K562 (cell line): ENCODE data around the gene CPHXL2. TPM values are rescaled to one million over a fixed set of nuclear protein-coding genes. Genes with fewer than 3 reads are reported as not detected.

Experiments used
- CBFA2T2 ChIP-seq: fragments of 450-650 bp; conservative IDR thresholded peaks from 2 replicates; pipeline ENCODE4 v1.6.1; 2017; ENCODE audit warnings: mild to moderate bottlenecking
- GMEB1 ChIP-seq: fragments of 250-450 bp; sonication (Bioruptor Pico); IDR thresholded peaks from 2 replicates; pipeline ENCODE4 v1.4.0; 2020; ENCODE audit warnings: mild to moderate bottlenecking
- IFI16 ChIP-seq: fragments of 250-450 bp; sonication (Bioruptor Pico); IDR thresholded peaks from 2 replicates; pipeline ENCODE4 v2.1.2; 2022; ENCODE audit warnings: mild to moderate bottlenecking, inconsistent platforms
- JUNB ChIP-seq: fragments of 450-650 bp; formaldehyde crosslinking; conservative IDR thresholded peaks from 2 replicates; pipeline ENCODE4 v1.4.0; 2020; ENCODE audit warnings: mild to moderate bottlenecking
- MXI1 ChIP-seq: IDR thresholded peaks from 2 replicates; pipeline ENCODE4 v1.6.1; 2011; ENCODE audit warnings: low read depth, mild to moderate bottlenecking, improper control_type of control experiment, low read length
- POLR2A ChIP-seq: fragments of 450-650 bp; conservative IDR thresholded peaks from 2 replicates; pipeline ENCODE4 v1.6.1; 2016
- PPARD ChIP-seq: fragments of 250-450 bp; sonication (Bioruptor Pico); IDR thresholded peaks from 2 replicates; pipeline ENCODE4 v1.8.0; 2022; ENCODE audit warnings: inconsistent platforms, mild to moderate bottlenecking, moderate library complexity
- RFX7 ChIP-seq: fragments of 250-450 bp; sonication (Bioruptor Pico); IDR thresholded peaks from 2 replicates; pipeline ENCODE4 v1.5.1; 2021; ENCODE audit warnings: mild to moderate bottlenecking
- SAFB ChIP-seq: fragments of 200-400 bp; formaldehyde crosslinking; IDR thresholded peaks from 2 replicates; pipeline ENCODE4 v1.6.1; 2017; ENCODE audit warnings: low read depth, low read length, borderline replicate concordance
- SPI1 ChIP-seq: IDR thresholded peaks from 2 replicates; pipeline ENCODE4 v1.6.1; 2011; ENCODE audit warnings: low read depth, low read length, control low read depth, borderline replicate concordance
- SRSF3 ChIP-seq: fragments of 200-400 bp; formaldehyde crosslinking; IDR thresholded peaks from 2 replicates; pipeline ENCODE4 v1.6.1; 2016; ENCODE audit warnings: mild to moderate bottlenecking, low read length, moderate library complexity; ENCODE audit not compliant: insufficient read depth
- TEAD2 ChIP-seq: fragments of 450-650 bp; IDR thresholded peaks from 2 replicates; pipeline ENCODE4 v1.6.1; 2016; ENCODE audit warnings: missing genetic modification characterization, control low read depth, missing compliant biosample characterization
- UBTF ChIP-seq, 2 experiments: IDR thresholded peaks; 2 replicates each; pipeline ENCODE4 v1.6.1; 2012; ENCODE audit warnings: improper control_type of control experiment in 2 of 2, low read depth in 2 of 2, low read length in 2 of 2, borderline replicate concordance in 1 of 2
- WHSC1 ChIP-seq: IDR thresholded peaks from one replicate; pipeline ENCODE4 v1.6.1; 2012; ENCODE audit warnings: low read length, control low read depth, inconsistent platforms
- ZEB2 ChIP-seq: fragments of 450-650 bp; IDR thresholded peaks from 2 replicates; pipeline ENCODE4 v1.6.1; 2016
- ZKSCAN3 ChIP-seq: fragments of 250-450 bp; sonication (Bioruptor Pico); IDR thresholded peaks from 2 replicates; pipeline ENCODE4 v1.4.0; 2020
- ZNF146 ChIP-seq: IDR thresholded peaks from one replicate; pipeline ENCODE4 v1.6.1; 2018; ENCODE audit warnings: missing compliant biosample characterization; ENCODE audit not compliant: unreplicated experiment
- ZNF165 ChIP-seq: fragments of 250-450 bp; sonication (Bioruptor Pico); IDR thresholded peaks from 2 replicates; pipeline ENCODE4 v1.4.0; 2020; ENCODE audit warnings: borderline replicate concordance
- polyA plus RNA-seq, 8 experiments: library from polyadenylated mRNA; depleted of rRNA in 4 of 8; stranded (reverse) in 5 of 8; unstranded in 3 of 8; fragments of >200 nt; fragmentation: Nextera tagmentation in 2 of 8; fragmentation: Illumina TruSeq in 1 of 8; extraction: Ambion mirVana in 2 of 8; extraction: Trizol in 1 of 8; gene quantifications; 2 replicates each; pipeline versions ENCODE4 v1.2.1 to v1.2.3, GENCODE V29; 2011 to 2014; ENCODE audit warnings: inconsistent platforms in 1 of 8, missing spikeins in 1 of 8
- total RNA-seq, 7 experiments: library from RNA; depleted of rRNA in 6 of 7; stranded (reverse); fragments of >200 nt in 6 of 7; fragmentation: Illumina TruSeq in 2 of 7; extraction: Trizol in 2 of 7; gene quantifications; 2 replicates each; pipeline versions ENCODE4 v1.2.1 to v1.2.3, GENCODE V29; 2011 to 2021; ENCODE audit warnings: low replicate concordance in 1 of 7
- TF ChIP-seq, protein P1 (sequence below): sonication (generic); formaldehyde crosslinking; IDR thresholded peaks from 2 replicates; pipeline ENCODE4 v1.8.1; 2022; ENCODE audit warnings: missing genetic modification reagents

CPHXL2 gene
- total and polyA plus RNA-seq, 9 of the 15 experiments (the other 6 are each of a cell fraction or from before 2014, with no cell fraction given), result not detected

- TF ChIP-seq GMEB1 (CRISPR knock-in tag) (no peak), MXI1 (0 out of 2 replicates have a peak, but pooled peaks have one; percentile 10), SPI1 (no peak), TEAD2 (tag) (no peak), ZNF165 (CRISPR knock-in tag) (no peak), ZNF146 (no peak), UBTF (IDR thresholded peaks at IDR 0.05; ENCODE audit: borderline replicate concordance in 1 of 2, low read depth in 2 of 2, low read length in 2 of 2) (peak; percentile 90 to 93), WHSC1 (no peak), JUNB (no peak), SAFB (no peak), ZEB2 (no peak), PPARD (CRISPR knock-in tag) (no peak), POLR2A (peak; percentile 96), ZKSCAN3 (CRISPR knock-in tag) (no peak), RFX7 (no peak), SRSF3 (no peak), CBFA2T2 (no peak), IFI16 (CRISPR knock-in tag) (no peak)
- TF ChIP-seq, protein P1, sequence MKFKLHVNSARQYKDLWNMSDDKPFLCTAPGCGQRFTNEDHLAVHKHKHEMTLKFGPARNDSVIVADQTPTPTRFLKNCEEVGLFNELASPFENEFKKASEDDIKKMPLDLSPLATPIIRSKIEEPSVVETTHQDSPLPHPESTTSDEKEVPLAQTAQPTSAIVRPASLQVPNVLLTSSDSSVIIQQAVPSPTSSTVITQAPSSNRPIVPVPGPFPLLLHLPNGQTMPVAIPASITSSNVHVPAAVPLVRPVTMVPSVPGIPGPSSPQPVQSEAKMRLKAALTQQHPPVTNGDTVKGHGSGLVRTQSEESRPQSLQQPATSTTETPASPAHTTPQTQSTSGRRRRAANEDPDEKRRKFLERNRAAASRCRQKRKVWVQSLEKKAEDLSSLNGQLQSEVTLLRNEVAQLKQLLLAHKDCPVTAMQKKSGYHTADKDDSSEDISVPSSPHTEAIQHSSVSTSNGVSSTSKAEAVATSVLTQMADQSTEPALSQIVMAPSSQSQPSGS, result no peak
Observed at GRCh38 chr16:75647492-75648264, 29.1 kb downstream of the CPHXL2 start, which contains the start of the genes KARS1 and TERF2IP (continued).
